DMS114 treated with DMSO at 0.1 percent for 48 hours (cell line): ENCODE results near the gene NF2.

Experiments
- DNase-seq: peaks from one replicate; lab custom pipeline; 2025; ENCODE audit not compliant: unreplicated experiment; lab: John Stamatoyannopoulos, UW

NF2 gene

GRCh38 chr22:29719899-29720645 is 116.6 kb downstream of the NF2 start, which contains the start of gene CABP7:
CABP7 (plus strand) TSS chr22:29720003; CDS start chr22:29720425, 422 bp downstream.
- no peak for DNase-seq

GRCh38 chr22:29720811-29721323 is 117.4 kb downstream of the NF2 start:
- no peak for DNase-seq

- DNase-seq, result no peak
Measured at GRCh38 chr22:29722151-29722550, 118.7 kb downstream of the NF2 start.

GRCh38 chr22:29722587-29722986 is 119.2 kb downstream of the NF2 start:
- DNase-seq, result no peak

GRCh38 chr22:29723766-29724165 is 120.3 kb downstream of the NF2 start:
- DNase-seq, result no peak

- no peak for DNase-seq
Measured at GRCh38 chr22:29724843-29725242, 121.4 kb downstream of the NF2 start.

- no peak for DNase-seq
Measured at GRCh38 chr22:29726106-29726505, 122.7 kb downstream of the NF2 start.

GRCh38 chr22:29726512-29727130 is 123.2 kb downstream of the NF2 start:
- DNase-seq, result no peak

GRCh38 chr22:29727131-29727523 is 123.7 kb downstream of the NF2 start:
- no peak for DNase-seq

GRCh38 chr22:29729161-29729560 is 125.7 kb downstream of the NF2 start:
- no peak for DNase-seq

GRCh38 chr22:29731058-29731850 is 127.8 kb downstream of the NF2 start:
- no peak for DNase-seq

GRCh38 chr22:29732883-29733282 is 129.4 kb downstream of the NF2 start:
- DNase-seq, result no peak

- DNase-seq, result no peak
Measured at GRCh38 chr22:29733362-29734201, 130.1 kb downstream of the NF2 start.

GRCh38 chr22:29734406-29734805 is 131.0 kb downstream of the NF2 start:
- no peak for DNase-seq

GRCh38 chr22:29734838-29735237 is 131.4 kb downstream of the NF2 start:
- DNase-seq, result no peak

GRCh38 chr22:29735416-29735815 is 132.0 kb downstream of the NF2 start:
- no peak for DNase-seq

GRCh38 chr22:29737251-29738117 is 134.1 kb downstream of the NF2 start:
- no peak for DNase-seq

GRCh38 chr22:29738118-29738815 is 134.8 kb downstream of the NF2 start:
- DNase-seq, result no peak

- no peak for DNase-seq
Measured at GRCh38 chr22:29739346-29739875, 136.0 kb downstream of the NF2 start.
